Mesenchymal stem cell (in vitro differentiated cells and primary cell): ENCODE data around the gene SRRM4.

Source experiments
- DNase-seq: peaks from one replicate; pipeline ENCODE4 v3.0.0-alpha.2; 2013
- H2AFZ ChIP-seq: one replicate; pipeline ENCODE4 v1.6.1; 2013; ENCODE audit warnings: low read depth, mild to moderate bottlenecking, control low read depth, inconsistent platforms, low read length, moderate library complexity
- H2AK5ac ChIP-seq: 2 replicates; pipeline ENCODE4 v1.6.1; 2013; ENCODE audit warnings: low read length, moderate library complexity, mild to moderate bottlenecking, inconsistent platforms; ENCODE audit not compliant: severe bottlenecking
- H2BK120ac ChIP-seq: one replicate; pipeline ENCODE4 v1.6.1; 2013; ENCODE audit warnings: low read depth, mild to moderate bottlenecking, inconsistent platforms, low read length, moderate library complexity
- H2BK12ac ChIP-seq, 2 experiments: one replicate each; pipeline ENCODE4 v1.6.1; 2013; ENCODE audit warnings: inconsistent platforms in 2 of 2, low read length in 2 of 2, mild to moderate bottlenecking in 2 of 2, moderate library complexity in 2 of 2, control low read depth in 1 of 2
- H2BK15ac ChIP-seq: one replicate; pipeline ENCODE4 v1.6.1; 2013; ENCODE audit warnings: mild to moderate bottlenecking, low read depth, inconsistent platforms; ENCODE audit not compliant: poor library complexity, severe bottlenecking
- H2BK5ac ChIP-seq: 2 replicates; pipeline ENCODE4 v1.6.1; 2013; ENCODE audit warnings: low read depth, mild to moderate bottlenecking, low read length, control low read depth, inconsistent platforms; ENCODE audit not compliant: poor library complexity, severe bottlenecking
- H3K14ac ChIP-seq, 2 experiments: one replicate each; pipeline ENCODE4 v1.6.1; 2013; ENCODE audit warnings: inconsistent platforms in 2 of 2, low read length in 2 of 2, control low read depth in 1 of 2, mild to moderate bottlenecking in 1 of 2, moderate library complexity in 1 of 2
- H3K18ac ChIP-seq, 2 experiments: one replicate each; pipeline ENCODE4 v1.6.1; 2013; ENCODE audit warnings: inconsistent platforms in 2 of 2, low read length in 2 of 2, control low read depth in 1 of 2, low read depth in 1 of 2, mild to moderate bottlenecking in 1 of 2
- H3K23ac ChIP-seq, 2 experiments: one replicate each; pipeline ENCODE4 v1.6.1; 2013; ENCODE audit warnings: inconsistent platforms in 2 of 2, low read length in 2 of 2, mild to moderate bottlenecking in 2 of 2, moderate library complexity in 2 of 2, control low read depth in 1 of 2
- H3K27ac ChIP-seq: 2 replicates; pipeline ENCODE4 v1.5.1; 2013; ENCODE audit warnings: mild to moderate bottlenecking, moderate library complexity, low read length, control low read depth, inconsistent platforms; ENCODE audit not compliant: poor library complexity, severe bottlenecking
- H3K27me3 ChIP-seq, 2 experiments: 2 replicates each; pipeline versions ENCODE4 v1.6.1 to v1.7.0; 2013; ENCODE audit warnings: low read length in 2 of 2, mild to moderate bottlenecking in 2 of 2, moderate library complexity in 2 of 2, control low read depth in 1 of 2, inconsistent platforms in 1 of 2; ENCODE audit not compliant: control insufficient read depth in 1 of 2, insufficient read depth in 1 of 2
- H3K36me3 ChIP-seq, 2 experiments: 2 replicates each; pipeline versions ENCODE4 v1.6.1 to v1.7.0; 2013; ENCODE audit warnings: low read length in 2 of 2, control low read depth in 1 of 2, inconsistent platforms in 1 of 2, low read depth in 1 of 2, mild to moderate bottlenecking in 1 of 2; ENCODE audit not compliant: insufficient read depth in 2 of 2, control insufficient read depth in 1 of 2
- H3K4ac ChIP-seq, 2 experiments: one replicate each; pipeline ENCODE4 v1.6.1; 2013; ENCODE audit warnings: inconsistent platforms in 2 of 2, low read length in 2 of 2, mild to moderate bottlenecking in 2 of 2, moderate library complexity in 2 of 2, control low read depth in 1 of 2, low read depth in 1 of 2
- H3K4me1 ChIP-seq: 2 replicates; pipeline ENCODE4 v1.6.1; 2013; ENCODE audit warnings: low read depth, low read length, control low read depth; ENCODE audit not compliant: control insufficient read depth, insufficient read depth
- H3K4me2 ChIP-seq: 2 replicates; pipeline ENCODE4 v1.6.1; 2013; ENCODE audit warnings: low read length, mild to moderate bottlenecking, inconsistent platforms; ENCODE audit not compliant: poor library complexity, severe bottlenecking
- H3K4me3 ChIP-seq, 2 experiments: 2 replicates each; pipeline versions ENCODE4 v1.5.1 to v1.7.0; 2013; ENCODE audit warnings: low read length in 2 of 2, mild to moderate bottlenecking in 2 of 2, control low read depth in 1 of 2, low read depth in 1 of 2; ENCODE audit not compliant: insufficient read depth in 1 of 2
- H3K79me1 ChIP-seq: replicated peaks from 2 replicates; pipeline ENCODE4 v1.6.1; 2013; ENCODE audit warnings: mild to moderate bottlenecking, control low read depth, low read length, inconsistent platforms; ENCODE audit not compliant: poor library complexity, severe bottlenecking
- H3K9ac ChIP-seq: 2 replicates; pipeline ENCODE4 v1.7.0; 2013; ENCODE audit warnings: mild to moderate bottlenecking, low read length, moderate library complexity
- H3K9me3 ChIP-seq: 2 replicates; pipeline ENCODE4 v1.7.0; 2013; ENCODE audit warnings: mild to moderate bottlenecking, low read length; ENCODE audit not compliant: control insufficient read depth
- H4K8ac ChIP-seq: one replicate; pipeline ENCODE4 v1.6.1; 2013; ENCODE audit warnings: inconsistent platforms, mild to moderate bottlenecking, low read length, moderate library complexity
- H4K91ac ChIP-seq: one replicate; pipeline ENCODE4 v1.6.1; 2013; ENCODE audit warnings: mild to moderate bottlenecking, low read length, inconsistent platforms
- WGBS: methylation state at CpG from one replicate; pipeline ENCODE4 v1.1.7; 2013; ENCODE audit warnings: mixed read lengths; 5-methylcytosine and 5-hydroxymethylcytosine counted together

Gene SRRM4

GRCh38 chr12:119176267-119177055 is 195.1 kb downstream of the SRRM4 start:
- Histone ChIP-seq H3K36me3 (no peaks in the 10 kb centered on the region), H3K4me2 (peak overlapping the region; percentile 61), H4K91ac (no peak overlapping the region), H3K18ac (peak overlapping the region in 1 of 2 experiments; percentile 64), H3K9ac (peak overlapping the region; percentile 90), H2BK120ac (peak overlapping the region; percentile 71), H3K23ac (no peak overlapping the region), H3K27ac (no peak overlapping the region), H3K9me3 (no peaks in the 10 kb centered on the region), H4K8ac (peak overlapping the region; percentile 94), H3K27me3 (peaks cover 0 to 5% of the 10 kb centered on the region in 2 experiments), H3K4me3 (peak overlapping the region; percentile 35 to 73), H2AK5ac (peak overlapping the region; percentile 35), H2BK12ac (peak overlapping the region; percentile 21 to 81), H3K14ac (no peak overlapping the region), H3K4me1 (peaks cover 28% of the 10 kb centered on the region), H2AFZ (peak overlapping the region; percentile 76), H3K79me1 (peaks cover 3% of the 10 kb centered on the region), H2BK5ac (peak overlapping the region; percentile 35), H3K4ac (no peak overlapping the region), H2BK15ac (no peak overlapping the region)
- WGBS = 34% methylated on average over 21 of the region's 21 CpGs
- DNase-seq = peak; percentile 95

GRCh38 chr12:119177056-119177325 is 195.7 kb downstream of the SRRM4 start:
- Histone ChIP-seq H3K36me3 (no peaks in the 10 kb centered on the region), H4K91ac (no peak overlapping the region), H3K9me3 (no peaks in the 10 kb centered on the region), H3K4me2 (no peak overlapping the region), H2AK5ac (peak overlapping the region; percentile 35), H3K27ac (no peak overlapping the region), H3K18ac (no peak overlapping the region), H3K4me3 (no peak overlapping the region), H4K8ac (no peak overlapping the region), H2BK15ac (no peak overlapping the region), H2BK5ac (peak overlapping the region; percentile 22), H3K4ac (no peak overlapping the region), H2AFZ (no peak overlapping the region), H3K4me1 (peaks cover 28% of the 10 kb centered on the region), H2BK12ac (no peak overlapping the region), H3K9ac (peak overlapping the region; percentile 90), H3K14ac (no peak overlapping the region), H3K27me3 (peaks cover 0 to 5% of the 10 kb centered on the region in 2 experiments), H3K79me1 (peaks cover 5% of the 10 kb centered on the region), H2BK120ac (no peak overlapping the region), H3K23ac (no peak overlapping the region)
- 99% methylated on average over 4 of the region's 4 CpGs for WGBS
- DNase-seq = no peak

- Histone ChIP-seq H3K4me1 (peaks cover 32% of the 10 kb centered on the region), H3K27me3 (peaks cover 0 to 5% of the 10 kb centered on the region in 2 experiments), H3K36me3 (peaks cover 2 to 3% of the 10 kb centered on the region in 2 experiments), H3K14ac (no peak overlapping the region), H3K27ac (peak overlapping the region; percentile 46), H4K91ac (no peak overlapping the region), H4K8ac (no peak overlapping the region), H2BK15ac (no peak overlapping the region), H2BK5ac (no peak overlapping the region), H3K79me1 (peaks cover 8% of the 10 kb centered on the region), H3K9ac (peak overlapping the region; percentile 53), H2AFZ (no peak overlapping the region), H3K4ac (peak overlapping the region in 1 of 2 experiments; percentile 66), H2BK120ac (no peak overlapping the region), H3K4me3 (peak overlapping the region in 1 of 2 experiments; percentile 88), H3K4me2 (no peak overlapping the region), H2AK5ac (no peak overlapping the region), H3K18ac (no peak overlapping the region), H2BK12ac (peak overlapping the region in 1 of 2 experiments; percentile 64), H3K9me3 (no peaks in the 10 kb centered on the region), H3K23ac (no peak overlapping the region)
- 86% methylated on average over 15 of the region's 15 CpGs for WGBS
- no peak for DNase-seq
Measured at GRCh38 chr12:119177724-119178380, 196.5 kb downstream of the SRRM4 start.
